ENCODE measurements around the gene CLCN1. TPM values are rescaled to one million over a fixed set of nuclear protein-coding genes. Genes with fewer than 3 reads are reported as not detected.

The CLCN1 gene
- total RNA-seq, 1 experiment from 2014 or later: not detected

- CTCF ChIA-PET: interaction anchor here (0.6 to 1.2 kb wide), 10 partner anchors 8 to 1074 kb away, joined by 3 to 19 read pairs (median 5); partner anchors contain the start of genes FAM131B and GSTK1
- Histone ChIP-seq H3K36me3 (ENCODE audit: insufficient read depth, low read length, poor library complexity, severe bottlenecking) (no peaks in the 10 kb centered on the region), H3K27ac (ENCODE audit: low read depth, low read length, poor library complexity, severe bottlenecking) (peak overlapping the region; percentile 97), H3K4me3 (ENCODE audit: low read depth, low read length, poor library complexity, severe bottlenecking) (peak overlapping the region; percentile 65), H3K27me3 (replicated peaks; ENCODE audit: insufficient read depth, low read depth, low read length, poor library complexity) (no peaks in the 10 kb centered on the region), H3K9me3 (ENCODE audit: low read depth, low read length, poor library complexity, severe bottlenecking) (no peaks in the 10 kb centered on the region), H3K4me1 (ENCODE audit: insufficient read depth, low read length, poor library complexity, severe bottlenecking) (peaks cover 35% of the 10 kb centered on the region)
- TF ChIP-seq CTCF (conservative IDR thresholded peaks at IDR 0.05; ENCODE audit: low read depth, low read length) (peak; percentile 93), EZH2 (IDR thresholded peaks at IDR 0.05; ENCODE audit: borderline replicate concordance, low read depth, low read length, poor library complexity, severe bottlenecking) (no peak)
- intact Hi-C loops (cut with micrococcal nuclease; ENCODE audit: unreplicated experiment): loop anchor here (1.0 kb wide), 1 partner anchor 140 kb away; no protein-coding TSS in a partner anchor
- DNase-seq (ENCODE audit: low spot score): peak; percentile 93
- BruUV-seq (replicated peaks): no TSS peak
- POLR2A ChIA-PET (ENCODE audit: low non-redundant PET): interaction anchor here (0.6 kb wide), 1 partner anchor 115 kb away, joined by 8 read pairs; no protein-coding TSS in a partner anchor
These were observed 64.3 kb downstream of the CLCN1 start for GRCh38 chr7:143380260-143380645.

- no TSS peak for BruUV-seq (replicated peaks)
- TF ChIP-seq EZH2 (IDR thresholded peaks at IDR 0.05; ENCODE audit: borderline replicate concordance, low read depth, low read length, poor library complexity, severe bottlenecking) (no peak), CTCF (conservative IDR thresholded peaks at IDR 0.05; ENCODE audit: low read depth, low read length) (no peak)
- intact Hi-C loops (cut with micrococcal nuclease; ENCODE audit: unreplicated experiment): loop anchor here (1.0 kb wide), 1 partner anchor 141 kb away; no protein-coding TSS in a partner anchor
- Histone ChIP-seq H3K9me3 (ENCODE audit: low read depth, low read length, poor library complexity, severe bottlenecking) (no peaks in the 10 kb centered on the region), H3K36me3 (ENCODE audit: insufficient read depth, low read length, poor library complexity, severe bottlenecking) (no peaks in the 10 kb centered on the region), H3K4me1 (ENCODE audit: insufficient read depth, low read length, poor library complexity, severe bottlenecking) (peaks cover 35% of the 10 kb centered on the region), H3K27me3 (replicated peaks; ENCODE audit: insufficient read depth, low read depth, low read length, poor library complexity) (no peaks in the 10 kb centered on the region), H3K4me3 (ENCODE audit: low read depth, low read length, poor library complexity, severe bottlenecking) (peak within 1 kb of the TSS; percentile 65), H3K27ac (ENCODE audit: low read depth, low read length, poor library complexity, severe bottlenecking) (peak within 1 kb of the TSS; percentile 97)
- ChIA-PET CTCF (interaction anchor here (0.6 to 1.2 kb wide), 10 partner anchors 8 to 1073 kb away, joined by 3 to 19 read pairs (median 5); partner anchors contain the start of genes FAM131B and GSTK1), POLR2A (ENCODE audit: low non-redundant PET) (no interaction called here)
- DNase-seq (ENCODE audit: low spot score): peak; percentile 90
These were observed 64.9 kb downstream of the CLCN1 start, which contains the start of gene ZYX for GRCh38 chr7:143380646-143381426. Gene ZYX (plus strand): TSS chr7:143381345. CDS start chr7:143381572, 227 bp downstream.

GRCh38 chr7:143381427-143382125 is 65.7 kb downstream of the CLCN1 start:
- POLR2A ChIA-PET (ENCODE audit: low non-redundant PET): no interaction called here
- no TSS peak for BruUV-seq (replicated peaks)
- H3K27me3 ChIP-seq (replicated peaks; ENCODE audit: insufficient read depth, low read depth, low read length, poor library complexity): no peaks in the 10 kb centered on the region
- DNase-seq (ENCODE audit: low spot score): peak; percentile 75
- peak overlapping the region; percentile 97 for H3K27ac ChIP-seq (ENCODE audit: low read depth, low read length, poor library complexity, severe bottlenecking)
- H3K36me3 ChIP-seq (ENCODE audit: insufficient read depth, low read length, poor library complexity, severe bottlenecking): no peaks in the 10 kb centered on the region
- no peaks in the 10 kb centered on the region for H3K9me3 ChIP-seq (ENCODE audit: low read depth, low read length, poor library complexity, severe bottlenecking)
- no peak for TF ChIP-seq EZH2 (IDR thresholded peaks at IDR 0.05; ENCODE audit: borderline replicate concordance, low read depth, low read length, poor library complexity, severe bottlenecking)
- no peak for TF ChIP-seq CTCF (conservative IDR thresholded peaks at IDR 0.05; ENCODE audit: low read depth, low read length)
- intact Hi-C loops (cut with micrococcal nuclease; ENCODE audit: unreplicated experiment): no loop called here
- H3K4me1 ChIP-seq (ENCODE audit: insufficient read depth, low read length, poor library complexity, severe bottlenecking): peaks cover 35% of the 10 kb centered on the region
- CTCF ChIA-PET: interaction anchor here (0.6 kb wide), 1 partner anchor 14 kb away, joined by 4 read pairs; no protein-coding TSS in a partner anchor
- peak overlapping the region; percentile 65 for H3K4me3 ChIP-seq (ENCODE audit: low read depth, low read length, poor library complexity, severe bottlenecking)

All from A673 (cell line).